ENCODE results near the gene PTPN7.

Gene PTPN7

DNA sequence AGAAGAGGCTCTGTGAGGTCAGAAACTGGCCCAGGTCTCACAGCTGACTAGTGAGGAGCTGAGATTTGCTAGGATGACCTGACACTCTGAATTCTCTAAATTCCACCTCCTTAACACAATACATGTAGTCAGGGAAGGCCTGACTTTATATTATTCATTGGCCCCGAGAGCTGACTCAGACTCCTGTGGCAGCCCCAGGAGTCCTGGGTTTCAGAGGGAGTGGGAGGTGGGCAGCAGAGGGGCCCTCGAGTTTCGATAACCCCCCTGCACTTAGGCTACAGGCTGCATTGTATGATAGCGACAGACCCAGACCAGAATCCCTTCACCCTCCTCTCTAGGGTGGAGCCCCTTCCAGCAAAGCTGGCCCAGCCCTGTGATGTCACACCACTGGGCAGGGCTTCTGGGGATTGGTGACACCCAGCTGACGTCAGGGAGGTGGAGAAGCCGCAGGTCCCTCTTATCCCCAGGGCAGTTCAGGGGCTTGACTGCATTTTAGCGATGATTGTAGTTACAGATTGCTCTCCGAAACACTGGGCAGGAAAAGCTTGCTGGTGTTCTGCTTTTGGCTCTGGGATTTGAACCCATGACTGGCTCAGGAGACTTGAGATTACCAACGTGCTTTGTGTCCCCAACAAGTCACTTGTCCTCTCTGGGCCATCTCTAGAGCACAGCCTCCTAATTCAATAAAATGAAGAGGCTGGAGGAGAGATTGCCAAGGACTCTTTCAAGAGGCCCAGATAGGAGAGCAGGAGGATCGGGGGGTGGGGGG is 54.6 kb downstream of the PTPN7 start:
- DNase-seq, result no peak

DNA sequence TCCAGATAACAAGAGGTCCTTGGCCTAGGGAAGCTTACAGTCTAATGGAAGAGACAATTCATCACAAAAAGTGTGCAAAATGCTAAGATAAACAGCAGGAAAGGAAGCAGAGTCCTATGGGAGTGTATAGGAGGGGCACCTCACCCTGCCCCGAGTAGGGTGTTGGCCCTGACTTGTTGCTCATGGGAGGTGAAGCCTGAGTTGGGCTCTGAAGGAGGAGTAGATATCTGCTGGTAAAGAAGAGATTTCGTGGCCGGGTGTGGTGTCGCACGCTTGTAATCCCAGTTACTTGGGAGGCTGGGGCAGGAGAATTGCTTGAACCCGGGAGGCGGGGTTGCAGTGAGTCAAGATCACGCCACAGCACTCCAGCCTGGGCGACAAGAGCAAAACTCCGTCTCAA is 56.3 kb downstream of the PTPN7 start:
- DNase-seq, result no peak

DNA sequence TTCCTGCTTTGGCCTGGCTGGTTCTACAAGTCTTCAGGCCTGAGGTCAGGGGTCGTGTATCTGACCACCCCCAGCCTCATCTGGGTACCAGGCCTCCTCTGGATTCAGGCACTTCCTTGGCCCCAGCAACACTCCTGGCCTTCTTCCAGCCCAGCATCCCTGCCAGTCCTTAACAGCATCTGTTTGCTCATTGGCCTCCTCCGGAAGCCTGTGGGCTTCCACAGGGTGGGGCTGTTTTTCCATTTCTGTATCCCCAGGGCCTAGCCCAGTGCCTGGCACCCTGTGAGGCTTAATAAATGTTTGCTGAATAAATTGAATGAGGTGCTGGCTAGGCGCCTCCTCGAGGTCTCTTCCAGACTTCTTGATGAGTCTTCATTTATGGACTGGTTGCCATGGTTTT is 59.2 kb downstream of the PTPN7 start:
- DNase-seq, result no peak

Data from activated naive CD4-positive, alpha-beta T cell (primary cell).